BE2C (cell line): ENCODE data around the gene SLC35G2.
"Not testable (repeated sequence)": the region's sequence is repeated elsewhere in the genome, so short reads cannot be mapped to it uniquely, and the experiment has no call there.

ENCODE experiments used
- DNase-seq: peaks from one replicate; pipeline ENCODE4 v3.0.0-alpha.2; 2020
- H3K27me3 ChIP-seq: fragments of 250-450 bp; sonication (Bioruptor Pico); 2 replicates; pipeline ENCODE4 v1.5.1; 2020; ENCODE audit warnings: mild to moderate bottlenecking
- H3K36me3 ChIP-seq: fragments of 250-450 bp; sonication (Bioruptor Pico); 2 replicates; pipeline ENCODE4 v1.5.1; 2020; ENCODE audit warnings: mild to moderate bottlenecking
- H3K4me1 ChIP-seq: fragments of 250-450 bp; sonication (Bioruptor Pico); 2 replicates; pipeline ENCODE4 v1.5.1; 2020
- H3K4me3 ChIP-seq: 2 replicates; pipeline ENCODE4 v1.5.1; 2011; ENCODE audit warnings: low read depth, low read length
- H3K9me3 ChIP-seq: fragments of 250-450 bp; sonication (Bioruptor Pico); 2 replicates; pipeline ENCODE4 v1.5.1; 2020
- CTCF ChIP-seq: IDR thresholded peaks from 2 replicates; pipeline ENCODE4 v1.5.1; 2012; ENCODE audit warnings: mild to moderate bottlenecking, low read depth, low read length

SLC35G2 gene

GRCh38 chr3:136891934-136892855 lies 73.3 kb downstream of the SLC35G2 start:
- Histone ChIP-seq H3K4me3 (no peak overlapping the region), H3K27me3 (no peaks in the 10 kb centered on the region), H3K4me1 (no peaks in the 10 kb centered on the region), H3K36me3 (no peaks in the 10 kb centered on the region), H3K9me3 (peaks cover 5% of the 10 kb centered on the region)
- TF ChIP-seq CTCF = no peak
- DNase-seq = no peak

- Histone ChIP-seq H3K36me3 (no peaks in the 10 kb centered on the region), H3K4me3 (no peak overlapping the region), H3K27me3 (no peaks in the 10 kb centered on the region), H3K4me1 (no peaks in the 10 kb centered on the region), H3K9me3 (peaks cover 5% of the 10 kb centered on the region)
- no peak for DNase-seq
- no peak for TF ChIP-seq CTCF
Observed at GRCh38 chr3:136893848-136894443, 75.0 kb downstream of the SLC35G2 start.

- H3K36me3 ChIP-seq, DNase-seq, H3K27me3 ChIP-seq, H3K4me3 ChIP-seq, H3K4me1 ChIP-seq, H3K9me3 ChIP-seq: not testable (repeated sequence)
Observed at GRCh38 chr3:136897171-136897570, 78.2 kb downstream of the SLC35G2 start.

- Histone ChIP-seq H3K36me3 (no peaks in the 10 kb centered on the region), H3K9me3 (no peaks in the 10 kb centered on the region), H3K4me1 (no peaks in the 10 kb centered on the region), H3K27me3 (no peaks in the 10 kb centered on the region), H3K4me3 (no peak overlapping the region)
- no peak for TF ChIP-seq CTCF
- no peak for DNase-seq
Observed at GRCh38 chr3:136898549-136898948, 79.6 kb downstream of the SLC35G2 start.

- no peak overlapping the region for H3K4me3 ChIP-seq
- no peak for TF ChIP-seq CTCF
- no peaks in the 10 kb centered on the region for H3K27me3 ChIP-seq
- H3K4me1 ChIP-seq = no peaks in the 10 kb centered on the region
- no peaks in the 10 kb centered on the region for H3K9me3 ChIP-seq
- no peaks in the 10 kb centered on the region for H3K36me3 ChIP-seq
- no peak for DNase-seq
Observed at GRCh38 chr3:136898954-136899353, 80.0 kb downstream of the SLC35G2 start.

- Histone ChIP-seq H3K4me3 (no peak overlapping the region), H3K4me1 (no peaks in the 10 kb centered on the region), H3K36me3 (no peaks in the 10 kb centered on the region)
Observed at GRCh38 chr3:136899622-136900158, 80.8 kb downstream of the SLC35G2 start.

GRCh38 chr3:136900694-136901093 lies 81.8 kb downstream of the SLC35G2 start:
- H3K4me1 ChIP-seq, DNase-seq, H3K36me3 ChIP-seq, H3K9me3 ChIP-seq, H3K27me3 ChIP-seq, H3K4me3 ChIP-seq: not testable (repeated sequence)

More at GRCh38 chr3:136899622-136900158, 80.8 kb downstream of the SLC35G2 start:
- DNase-seq = no peak
- no peak for TF ChIP-seq CTCF
- 0 out of 2 replicates have a peak, but pooled peaks cover 3% of the 10 kb centered on the region for H3K9me3 ChIP-seq
- no peaks in the 10 kb centered on the region for H3K27me3 ChIP-seq
